HL-60 (cell line): ENCODE data around the gene EFCAB8.

Experiments used
- GABPA ChIP-seq: IDR thresholded peaks from 2 replicates; pipeline ENCODE4 v1.6.1; 2012; ENCODE audit warnings: low read depth
- POLR2AphosphoS5 ChIP-seq: IDR thresholded peaks from 2 replicates; pipeline ENCODE4 v1.6.1; 2012; ENCODE audit warnings: low read depth
- TF ChIP-seq, protein P1 (sequence below): IDR thresholded peaks from one replicate; pipeline ENCODE4 v1.5.1; 2011; ENCODE audit warnings: low read length, control low read depth, inconsistent platforms; ENCODE audit not compliant: insufficient read depth

DNA sequence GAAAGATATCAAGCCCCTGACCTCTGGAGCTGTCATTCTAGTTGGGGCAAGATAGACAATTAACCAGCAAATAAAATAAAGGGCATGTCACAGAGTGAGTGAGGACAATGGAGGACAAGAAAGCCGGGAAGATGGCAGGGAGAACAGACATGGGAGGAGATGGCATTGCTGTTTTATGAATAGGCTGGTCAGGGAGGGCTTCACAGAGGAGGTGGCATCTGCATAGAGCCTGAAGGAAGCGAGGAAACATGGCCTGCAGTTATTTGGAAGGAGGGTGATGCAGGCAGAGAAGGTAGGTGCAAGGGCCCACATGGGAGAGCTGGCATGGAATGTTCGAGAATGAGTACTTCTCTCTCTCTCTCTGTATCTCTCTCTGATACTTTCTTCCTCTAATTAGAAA, 63.7 kb downstream of the EFCAB8 start:
- TF ChIP-seq, protein P1, sequence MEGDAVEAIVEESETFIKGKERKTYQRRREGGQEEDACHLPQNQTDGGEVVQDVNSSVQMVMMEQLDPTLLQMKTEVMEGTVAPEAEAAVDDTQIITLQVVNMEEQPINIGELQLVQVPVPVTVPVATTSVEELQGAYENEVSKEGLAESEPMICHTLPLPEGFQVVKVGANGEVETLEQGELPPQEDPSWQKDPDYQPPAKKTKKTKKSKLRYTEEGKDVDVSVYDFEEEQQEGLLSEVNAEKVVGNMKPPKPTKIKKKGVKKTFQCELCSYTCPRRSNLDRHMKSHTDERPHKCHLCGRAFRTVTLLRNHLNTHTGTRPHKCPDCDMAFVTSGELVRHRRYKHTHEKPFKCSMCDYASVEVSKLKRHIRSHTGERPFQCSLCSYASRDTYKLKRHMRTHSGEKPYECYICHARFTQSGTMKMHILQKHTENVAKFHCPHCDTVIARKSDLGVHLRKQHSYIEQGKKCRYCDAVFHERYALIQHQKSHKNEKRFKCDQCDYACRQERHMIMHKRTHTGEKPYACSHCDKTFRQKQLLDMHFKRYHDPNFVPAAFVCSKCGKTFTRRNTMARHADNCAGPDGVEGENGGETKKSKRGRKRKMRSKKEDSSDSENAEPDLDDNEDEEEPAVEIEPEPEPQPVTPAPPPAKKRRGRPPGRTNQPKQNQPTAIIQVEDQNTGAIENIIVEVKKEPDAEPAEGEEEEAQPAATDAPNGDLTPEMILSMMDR, result no peak
- TF ChIP-seq POLR2AphosphoS5, result no peak
- no peak for TF ChIP-seq GABPA
